NCI-H446 treated with DMSO at 0.1 percent for 48 hours (cell line): ENCODE measurements around the gene PNPLA1.
"Not testable (repeated sequence)": the region's sequence is repeated elsewhere in the genome, so short reads cannot be mapped to it uniquely, and the experiment has no call there.

Source experiments
- DNase-seq: peaks from one replicate; lab custom pipeline; 2025; lab: John Stamatoyannopoulos, UW

PNPLA1 gene

GRCh38 chr6:36336208-36336710, 66.4 kb downstream of the PNPLA1 start:
- DNase-seq: no peak

DNA sequence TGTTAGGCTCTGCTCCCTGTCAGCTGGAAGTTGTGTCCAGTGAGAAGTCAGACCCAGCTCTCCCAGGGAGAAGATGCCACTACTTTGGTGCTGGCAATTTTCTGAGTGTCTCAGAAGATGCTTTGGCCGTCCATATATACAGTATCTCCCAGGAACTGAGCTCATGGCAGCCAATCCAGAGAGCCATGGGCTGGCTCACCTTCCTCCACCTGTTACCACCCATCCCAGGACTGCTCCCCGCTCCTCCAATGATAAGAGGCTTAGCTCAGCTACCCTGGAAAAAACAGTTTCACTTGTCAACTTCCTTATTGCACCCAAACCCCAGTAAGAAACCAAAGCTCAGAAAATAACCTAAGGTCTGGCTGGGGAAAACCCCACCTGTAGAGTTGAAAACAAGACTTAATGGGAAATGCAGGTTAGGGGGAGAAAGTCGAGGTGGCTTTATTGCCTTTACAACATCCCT, 67.0 kb downstream of the PNPLA1 start, which contains the start of gene BNIP5:
Gene BNIP5, minus strand, starts transcription at position 110 of the 463 bp plus-strand sequence. CDS start 6,198 bp downstream, outside the sequence.
- no peak for DNase-seq

- DNase-seq: no peak
Observed at GRCh38 chr6:36337814-36338213, 68.0 kb downstream of the PNPLA1 start.

DNA sequence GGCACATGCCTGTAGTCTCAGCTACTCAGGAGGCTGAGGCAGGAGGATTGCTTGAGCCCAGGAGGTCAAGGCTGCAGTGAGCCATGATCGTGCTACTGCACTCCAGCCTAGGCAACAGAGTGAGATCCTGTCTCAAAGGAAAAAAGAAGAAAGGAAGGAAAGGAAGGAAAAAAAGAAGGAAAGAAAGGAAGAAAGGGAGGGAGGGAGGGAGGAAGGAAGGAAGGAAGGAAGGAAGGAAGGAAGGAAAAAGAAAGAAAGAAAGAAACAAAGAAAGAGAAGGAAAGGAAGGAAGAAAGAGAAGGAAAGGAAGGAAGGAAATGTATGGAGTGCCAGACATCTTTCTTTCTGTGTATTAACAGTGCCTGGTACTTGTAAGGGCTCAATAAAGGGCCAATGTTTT, 68.4 kb downstream of the PNPLA1 start:
- not testable (repeated sequence) for DNase-seq

DNA sequence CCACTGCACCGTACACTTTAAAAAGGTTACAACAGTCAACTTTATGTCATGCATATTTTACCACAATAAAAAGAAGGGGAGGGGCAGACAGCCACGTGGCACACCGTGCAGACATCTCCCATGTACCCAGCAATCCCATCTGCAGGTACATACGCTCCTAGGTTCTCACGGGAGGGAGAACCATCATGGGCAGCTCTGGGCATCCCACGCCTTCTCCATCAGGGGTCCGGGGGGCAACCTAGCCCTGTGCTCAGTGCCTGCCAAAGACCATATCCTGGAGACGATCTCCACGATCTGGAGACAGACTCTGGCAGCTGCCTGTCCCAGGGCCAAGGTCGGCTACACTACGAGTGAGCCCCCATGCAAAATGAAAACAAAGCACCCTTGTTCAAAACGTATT, 69.3 kb downstream of the PNPLA1 start:
- DNase-seq: no peak

GRCh38 chr6:36340306-36340617, 70.4 kb downstream of the PNPLA1 start:
- DNase-seq: no peak

DNA sequence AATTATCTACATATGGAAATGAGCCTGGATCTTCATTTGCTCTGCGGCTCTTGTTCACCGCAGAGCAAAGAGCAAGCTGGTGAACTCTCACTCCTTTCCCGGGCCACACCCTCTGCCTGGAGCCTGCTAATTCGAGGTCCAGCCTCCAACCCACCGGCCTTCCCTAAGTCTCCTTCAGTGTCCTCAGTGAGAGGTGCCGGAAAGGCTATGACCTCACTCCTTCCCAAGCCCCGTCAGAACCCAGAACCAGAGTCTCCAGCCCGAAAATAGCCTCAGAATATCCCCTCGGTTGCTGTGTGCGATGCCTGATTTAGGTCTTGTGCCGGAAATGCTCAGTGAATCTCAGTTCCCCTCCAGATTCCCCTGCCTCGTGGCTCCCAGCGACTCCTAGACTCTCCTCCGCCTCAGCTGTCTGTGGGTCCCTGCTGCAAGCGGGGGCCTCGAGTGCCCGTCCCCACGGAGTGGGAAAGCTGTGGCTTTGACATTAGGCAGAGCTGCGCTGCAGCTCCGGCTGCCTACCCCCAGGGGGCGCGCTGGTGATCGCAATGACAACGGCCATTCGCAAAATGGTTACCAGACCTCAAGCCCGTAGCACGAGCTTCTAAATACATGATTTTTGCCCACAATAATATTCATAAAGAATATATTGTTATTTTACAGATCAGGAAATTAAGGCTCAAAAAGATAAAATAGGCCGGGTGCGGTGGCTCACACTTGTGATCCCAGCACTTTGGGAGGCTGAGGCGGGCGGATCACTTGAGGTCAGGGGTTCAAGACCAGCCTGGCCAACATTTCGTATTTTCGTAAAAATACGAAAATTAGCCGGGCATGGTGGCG, 71.0 kb downstream of the PNPLA1 start:
- no peak for DNase-seq

DNA sequence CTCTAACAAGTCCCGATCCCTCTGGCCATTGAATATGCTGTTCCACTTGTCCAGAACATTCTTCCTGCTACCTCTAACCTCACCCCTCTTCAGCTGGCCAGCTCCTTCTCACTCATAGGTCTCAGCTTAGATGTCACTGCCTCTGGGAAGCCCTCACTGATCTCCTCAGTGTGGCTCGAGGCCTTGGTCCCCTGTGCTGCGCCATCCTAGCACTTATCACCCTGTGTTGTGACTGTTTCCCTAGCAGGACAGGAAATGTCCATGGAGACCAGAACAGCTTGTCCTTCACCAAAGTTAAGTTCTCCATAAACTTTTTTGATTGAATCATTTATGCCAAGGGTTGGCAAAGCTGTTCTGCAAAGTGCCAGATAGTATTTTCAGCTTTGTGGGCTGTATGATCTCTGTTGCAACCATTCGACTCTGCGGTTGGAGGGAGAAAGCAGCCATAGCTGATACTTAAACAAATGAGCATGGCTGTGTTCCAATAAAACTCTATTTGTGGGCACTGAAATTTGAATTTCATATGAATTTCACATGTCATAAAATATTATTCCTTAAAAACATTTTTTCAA, 73.3 kb downstream of the PNPLA1 start:
- DNase-seq: no peak

DNA sequence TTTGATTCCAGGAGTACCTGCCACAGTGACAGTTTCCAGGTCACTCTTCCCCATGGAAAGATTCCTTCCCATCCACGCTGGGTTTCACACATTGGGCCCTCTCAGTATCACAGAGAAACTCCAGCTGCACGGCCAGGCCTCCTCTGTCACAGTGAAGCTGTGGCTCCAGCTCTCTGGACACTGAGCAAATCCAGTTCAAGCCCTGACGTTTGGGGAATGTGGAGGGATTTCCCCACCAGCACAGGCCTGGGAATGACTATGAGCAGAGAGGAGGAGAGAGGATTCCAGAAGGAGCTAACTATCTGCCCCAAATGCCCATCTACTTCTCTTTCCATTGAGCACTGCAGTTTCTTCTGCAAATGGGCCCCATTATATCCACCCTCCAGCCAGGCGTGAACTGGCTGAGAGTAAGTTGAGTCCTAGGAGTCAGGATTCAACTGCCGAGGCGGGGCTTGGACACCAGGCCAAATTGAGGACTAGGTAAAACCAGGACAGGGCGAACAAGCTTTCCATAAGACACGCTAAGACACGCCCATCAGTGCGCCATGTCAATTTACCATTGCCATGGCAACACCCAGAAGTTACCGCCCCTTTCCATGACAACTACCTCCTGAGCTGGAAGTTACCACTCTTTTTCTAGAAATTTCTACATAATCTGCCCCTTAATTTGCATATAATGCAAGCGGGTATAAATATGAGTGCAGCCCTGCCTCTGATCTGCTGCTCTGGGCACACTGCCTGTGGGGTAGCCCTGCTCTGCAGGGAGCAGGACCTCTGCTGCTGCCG, 76.0 kb downstream of the PNPLA1 start:
- no peak for DNase-seq

- DNase-seq: no peak
Observed at GRCh38 chr6:36346486-36347273, 76.8 kb downstream of the PNPLA1 start.

- DNase-seq: no peak
Observed at GRCh38 chr6:36347621-36348020, 77.8 kb downstream of the PNPLA1 start.

DNA sequence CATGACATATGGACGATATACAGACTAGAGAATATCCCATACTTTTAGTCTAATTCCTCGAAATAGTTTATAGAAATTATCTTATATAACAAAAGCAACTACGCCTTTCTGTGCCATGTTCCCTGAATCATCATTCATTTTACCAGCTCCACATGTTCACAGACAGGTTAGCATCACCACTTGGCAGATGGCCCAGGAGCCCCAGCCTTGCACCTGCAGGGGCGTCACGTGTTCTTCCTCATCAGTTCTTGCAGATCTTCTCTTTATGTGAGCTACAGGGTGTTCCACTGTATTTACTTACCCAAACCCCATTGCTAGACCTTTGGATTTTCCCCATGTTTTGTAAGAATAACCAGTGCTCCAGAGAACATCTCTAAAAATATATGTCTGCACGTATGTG, 79.4 kb downstream of the PNPLA1 start:
- no peak for DNase-seq

DNA sequence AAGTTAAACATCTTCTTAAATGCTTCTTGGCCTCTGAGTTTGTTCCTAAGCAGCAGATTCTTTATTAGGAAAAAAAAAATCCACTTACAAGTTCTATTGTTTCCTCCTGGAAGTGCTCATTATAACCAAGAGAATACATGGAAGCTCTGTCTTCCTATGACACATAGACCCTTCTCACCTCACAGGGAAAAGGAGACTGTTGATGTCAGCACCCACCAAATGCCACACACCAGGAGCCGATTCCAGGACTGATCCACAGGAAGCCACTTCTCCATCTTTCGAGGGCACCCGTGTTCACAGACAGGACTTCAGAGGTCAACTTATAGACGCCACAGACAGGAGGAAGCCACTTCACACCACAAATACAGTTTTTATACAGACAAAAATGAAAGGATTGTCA, 80.2 kb downstream of the PNPLA1 start:
- no peak for DNase-seq

GRCh38 chr6:36350681-36351571, 81.1 kb downstream of the PNPLA1 start:
- no peak for DNase-seq

DNA sequence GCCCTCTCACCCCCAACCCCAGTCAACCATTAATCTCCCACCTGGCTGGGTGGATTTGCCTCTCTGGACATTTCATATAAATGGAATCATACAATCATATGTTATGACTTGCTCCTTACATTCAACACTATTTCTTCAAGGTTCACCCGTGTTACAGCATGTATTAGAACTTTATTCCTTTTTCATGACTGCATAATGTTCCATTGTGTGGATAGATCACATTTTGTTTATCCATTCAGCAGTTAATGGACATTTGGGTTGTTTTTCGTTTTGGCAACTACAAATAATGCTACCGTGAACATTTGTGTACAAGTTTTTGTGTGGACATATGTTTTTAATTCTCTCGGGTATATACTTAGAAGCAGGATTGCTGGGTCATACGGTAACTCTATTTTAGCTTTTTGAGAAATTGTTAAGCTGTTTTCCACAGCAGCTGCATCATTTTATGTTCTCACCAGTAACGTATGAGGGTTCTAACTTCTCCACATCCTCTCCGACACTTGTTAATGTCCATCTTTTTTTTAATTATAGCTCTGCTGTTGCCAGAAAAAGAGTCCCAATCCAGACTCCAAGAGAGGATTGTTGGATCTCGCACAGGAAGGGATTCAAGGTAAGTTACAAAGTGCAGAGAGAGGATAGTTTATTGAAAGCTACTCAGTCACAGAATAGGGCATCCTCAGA, 82.8 kb downstream of the PNPLA1 start:
- DNase-seq: no peak

DNA sequence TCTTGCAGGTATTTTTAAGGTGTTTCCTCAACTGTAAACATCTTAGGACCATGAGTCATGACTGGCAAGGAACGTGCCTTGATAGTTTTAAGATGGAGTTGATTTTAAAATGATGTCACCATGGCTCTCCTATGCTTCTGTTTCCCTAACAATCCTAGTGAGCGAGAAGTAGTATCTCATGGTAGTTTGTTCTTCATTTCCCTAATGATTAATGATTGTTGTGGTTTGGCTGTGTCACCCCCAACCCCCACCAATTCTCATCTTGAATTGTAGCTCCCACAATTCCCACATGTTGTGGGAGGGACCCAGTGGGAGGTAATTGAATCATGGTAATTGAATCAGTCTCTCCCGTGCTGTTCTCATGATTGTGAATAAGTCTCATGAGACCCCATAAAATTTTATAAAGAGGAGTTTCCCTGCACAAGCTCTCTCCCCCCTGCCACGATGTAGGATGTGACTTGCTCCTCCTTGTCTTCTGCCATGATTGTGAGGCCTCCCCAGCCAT, 83.6 kb downstream of the PNPLA1 start:
- DNase-seq: no peak

- DNase-seq: no peak
Observed at GRCh38 chr6:36355819-36356218, 86.0 kb downstream of the PNPLA1 start.

GRCh38 chr6:36357872-36358225, 88.0 kb downstream of the PNPLA1 start:
- no peak for DNase-seq
